Pancreas (tissue), 10 donors: Measurements from ENCODE around the gene EMC10. TPM values are rescaled to one million over a fixed set of nuclear protein-coding genes. Genes with fewer than 3 reads are reported as not detected.
"Not testable (repeated sequence)": the region's sequence is repeated elsewhere in the genome, so short reads cannot be mapped to it uniquely, and the experiment has no call there.

Source experiments
- ATAC-seq, 4 donors: fragments of 200-7000 bp; cut with Tn5 transposase; one replicate each; pipeline versions ENCODE4 v1.8.0 to v1.9.1; 2020; ENCODE audit warnings: mild to moderate bottlenecking in 4 of 4, moderate library complexity in 4 of 4
- DNase-seq, 6 donors: peaks; one replicate each; pipeline ENCODE4 v3.0.0-alpha.2; 2020
- FAIRE-seq: peaks from 2 replicates; lab custom pipeline; 2012; peaks lifted over from hg19 to GRCh38; lab: Jason Lieb, UNC
- H3K27ac ChIP-seq, 4 donors: fragments of 200-600 bp; sonication (generic); 1 replicate in 3 of 4; 2 replicates in 1 of 4; pipeline versions ENCODE4 v1.5.0 to v1.8.0; 2020
- H3K27me3 ChIP-seq, 4 donors: fragments of 200-600 bp; one replicate each; pipeline ENCODE4 v1.8.0; 2021
- H3K36me3 ChIP-seq, 3 donors: fragments of 200-600 bp; sonication (generic) in 1 of 3; one replicate each; pipeline versions ENCODE4 v1.5.0 to v1.8.0; 2020 to 2021
- H3K4me1 ChIP-seq, 3 donors: fragments of 200-600 bp; one replicate each; pipeline ENCODE4 v1.8.0; 2021
- H3K4me3 ChIP-seq, 4 donors: fragments of 200-600 bp; sonication (generic) in 2 of 4; one replicate each; pipeline versions ENCODE4 v1.5.0 to v1.8.0; 2020 to 2021
- H3K9me3 ChIP-seq, 4 donors: fragments of 200-600 bp; one replicate each; pipeline ENCODE4 v1.8.0; 2021
- CTCF ChIP-seq, 4 donors: fragments of 200-600 bp; sonication (generic) in 3 of 4; IDR thresholded peaks; one replicate each; pipeline versions ENCODE4 v1.5.0 to v1.8.0; 2021; ENCODE audit warnings: antibody characterized with exemption in 4 of 4
- WGBS, 2 donors: extraction: QIAGEN DNeasy Blood & Tissue Kit; methylation state at CpG; one replicate each; pipeline ENCODE4 v1.1.7; 2013; 5-methylcytosine and 5-hydroxymethylcytosine counted together
- intact Hi-C, 3 donors: fragments of 100-400 bp; cut with DNase I; formaldehyde crosslinking; loops; one replicate each; pipeline versions ENCODE4 v1.11.1 to v1.14.2; 2022
- polyA plus RNA-seq, 2 donors: library from polyadenylated mRNA; stranded (reverse); fragments of 200-250 nt; gene quantifications; one replicate each; pipeline ENCODE4 v1.2.3, GENCODE V29; 2013
- total RNA-seq, 6 donors: library from RNA; stranded (reverse); fragmentation: NEBNext Ultra II Directional in 4 of 6; extraction: Animal tissue kit (Norgen Biotek cat#: 25700) in 4 of 6; gene quantifications; one replicate each; pipeline versions ENCODE4 v1.2.1 to v1.2.4, GENCODE V29; 2021 to 2023
- donor health status: healthy with polysubstance abuse.
- donor health status: DM: no; HTN: no; CAD: no; lungs with moderate emphysema.
- donor health status: DM: no; HTN: no; CAD: no.
- donor health status: control.
- donor health status: control.
- donor health status: Bipolar disorder and iron deficiency.
- donor health status: DM: yes; HTN: yes; CAD: no.
- donor health status: DM: no; HTN: no; CAD: no.
- donor health status: DM: no; HTN: no; CAD: no.
- donor health status: DM: yes; HTN: yes; CAD: no.

The EMC10 gene
- total and polyA plus RNA-seq, 8 donors = 34.7 to 160 (median 69.9) TPM

GRCh38 chr19:50467566-50467965 is 8.7 kb upstream of the EMC10 start:
- H3K4me1 ChIP-seq = no peaks in the 10 kb centered on the region
- no peak for TF ChIP-seq CTCF (IDR thresholded peaks at IDR 0.05)
- ATAC-seq = no peak
- no peak overlapping the region for H3K27ac ChIP-seq
- no peak for DNase-seq
- 77 to 80% methylated on average over 17 to 18 of the region's 18 CpGs for WGBS, 2 donors
- no peaks in the 10 kb centered on the region for H3K27me3 ChIP-seq
- no peak for FAIRE-seq
- no peaks in the 10 kb centered on the region for H3K9me3 ChIP-seq
- intact Hi-C loops = loop anchor here in 1 of 3 donors (10.0 kb wide), 1 partner anchor 113 kb away; no protein-coding TSS in a partner anchor
- no peaks in the 10 kb centered on the region for H3K36me3 ChIP-seq
- no peak overlapping the region for H3K4me3 ChIP-seq

GRCh38 chr19:50468818-50469217 is 7.5 kb upstream of the EMC10 start:
- ATAC-seq = no peak
- H3K4me1 ChIP-seq = no peaks in the 10 kb centered on the region
- H3K4me3 ChIP-seq = no peak overlapping the region
- H3K27me3 ChIP-seq = no peaks in the 10 kb centered on the region
- no peak overlapping the region for H3K27ac ChIP-seq
- DNase-seq = no peak
- WGBS, 2 donors = 84 to 95% methylated on average over 6 of the region's 6 CpGs
- intact Hi-C loops = loop anchor here in 1 of 3 donors (10.0 kb wide), 1 partner anchor 114 kb away; no protein-coding TSS in a partner anchor
- FAIRE-seq = no peak
- no peaks in the 10 kb centered on the region for H3K36me3 ChIP-seq
- H3K9me3 ChIP-seq = no peaks in the 10 kb centered on the region
- no peak for TF ChIP-seq CTCF (IDR thresholded peaks at IDR 0.05)

GRCh38 chr19:50473336-50473735 is 3.0 kb upstream of the EMC10 start:
- ATAC-seq, intact Hi-C loops: not testable (repeated sequence)
- peaks cover 0 to 11% (median 0%) of the 10 kb centered on the region in 3 donors for H3K4me1 ChIP-seq

GRCh38 chr19:50475101-50475568 is 1.2 kb upstream of the EMC10 start:
- H3K27ac ChIP-seq = no peak overlapping the region
- FAIRE-seq (no peak), DNase-seq (peak in 2 of 6 donors; percentile 31 to 42), ATAC-seq (no peak)
- no peaks in the 10 kb centered on the region for H3K27me3 ChIP-seq
- peaks cover 0 to 9% (median 3%) of the 10 kb centered on the region in 3 donors for H3K36me3 ChIP-seq
- peaks cover 0 to 11% (median 0%) of the 10 kb centered on the region in 3 donors for H3K4me1 ChIP-seq
- TF ChIP-seq CTCF (IDR thresholded peaks at IDR 0.05) = no peak
- WGBS, 2 donors = 78 to 81% methylated on average over 12 of the region's 12 CpGs
- intact Hi-C loops = no loop called here
- H3K9me3 ChIP-seq = no peaks in the 10 kb centered on the region
- H3K4me3 ChIP-seq = no peak overlapping the region

More at GRCh38 chr19:50473336-50473735, 3.0 kb upstream of the EMC10 start:
- not testable (repeated sequence) for FAIRE-seq, DNase-seq, H3K36me3 ChIP-seq, H3K9me3 ChIP-seq, H3K27ac ChIP-seq, H3K4me3 ChIP-seq, H3K27me3 ChIP-seq
- 63 to 78% methylated on average over 3 of the region's 3 CpGs for WGBS, 2 donors

- no peaks in the 10 kb centered on the region for H3K27me3 ChIP-seq
- H3K27ac ChIP-seq = peak overlapping the region in 3 of 4 donors; percentile 65 to 82 (median 75)
- no peak for DNase-seq
- WGBS, 2 donors = 67 to 80% methylated on average over 27 to 29 of the region's 29 CpGs
- TF ChIP-seq CTCF (IDR thresholded peaks at IDR 0.05) = no peak
- H3K36me3 ChIP-seq = peaks cover 0 to 15% (median 9%) of the 10 kb centered on the region in 3 donors
- intact Hi-C loops = no loop called here
- H3K4me1 ChIP-seq = peaks cover 0 to 11% (median 0%) of the 10 kb centered on the region in 3 donors
- no peak for ATAC-seq
- no peaks in the 10 kb centered on the region for H3K9me3 ChIP-seq
- no peak for FAIRE-seq
- H3K4me3 ChIP-seq = peak overlapping the region in 3 of 4 donors; percentile 75 to 99 (median 90)
These were observed 527 bp upstream of the EMC10 start for GRCh38 chr19:50475736-50476223.
